HG03558 (cell line): ENCODE data around the gene GADL1.

Experiments
- ATAC-seq: cut with Tn5 transposase; IDR thresholded peaks from one replicate; pipeline ENCODE4 v1.9.1; 2021; ENCODE audit warnings: moderate number of reproducible peaks; ENCODE audit not compliant: unreplicated experiment; ENCODE audit errors: extremely low read depth

Gene GADL1

DNA sequence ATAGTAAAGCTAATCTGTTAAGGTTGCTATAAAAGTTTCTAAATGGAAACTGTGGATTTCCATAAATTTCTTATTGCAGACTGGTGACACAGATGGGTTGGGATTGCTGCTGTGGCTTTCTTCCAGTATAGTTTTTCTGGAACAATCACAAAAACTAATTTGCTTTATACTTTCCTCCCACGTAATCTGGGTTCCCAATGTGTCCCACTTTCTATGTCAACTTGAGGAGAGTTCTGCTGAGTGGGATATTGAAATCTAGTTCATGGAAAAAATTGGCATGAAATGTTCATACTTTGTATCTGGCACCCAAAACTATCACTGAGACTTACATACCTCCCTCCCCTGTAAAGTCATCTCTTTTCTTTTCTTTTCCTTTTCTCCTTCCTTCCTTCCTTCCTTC lies 161.3 kb downstream of the GADL1 start:
- ATAC-seq: no peak

DNA sequence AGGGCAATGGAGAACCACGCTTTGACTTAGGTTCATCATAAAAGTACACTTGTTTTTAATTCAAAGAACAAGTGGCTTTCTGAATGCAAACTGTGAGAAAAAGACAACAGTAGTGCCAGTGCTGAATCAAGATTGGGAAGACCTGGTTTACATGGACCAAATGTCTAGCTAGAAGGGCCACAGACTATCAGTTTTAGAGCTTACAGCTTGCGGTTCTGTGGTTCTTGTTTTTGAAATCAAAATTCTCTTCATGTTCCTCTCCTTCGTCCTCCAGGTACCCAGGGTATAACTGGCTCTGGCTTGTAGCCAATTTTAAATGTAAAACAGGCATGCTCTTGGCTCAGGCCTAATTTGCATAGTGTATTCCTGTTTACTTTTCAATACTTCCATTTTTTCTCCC lies 163.5 kb downstream of the GADL1 start:
- no peak for ATAC-seq

DNA sequence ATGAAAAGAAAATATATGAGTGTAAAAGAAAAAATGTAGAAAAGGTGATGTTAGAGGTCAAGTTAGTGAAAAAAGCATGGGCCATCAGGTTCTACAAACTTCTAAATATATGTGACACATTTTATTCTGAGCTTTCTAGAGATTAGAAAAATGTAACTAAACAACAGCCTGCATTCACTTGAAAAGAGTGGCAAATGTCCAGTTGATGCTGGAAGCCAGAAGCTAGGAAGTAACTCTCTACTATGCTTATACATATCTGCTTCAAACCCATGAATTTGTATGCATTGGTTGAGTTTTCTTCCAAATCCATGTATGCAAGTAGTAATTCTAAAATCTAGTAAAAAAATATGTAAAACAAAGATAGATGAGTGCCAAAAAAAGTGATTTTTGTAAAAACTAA lies 164.5 kb downstream of the GADL1 start:
- ATAC-seq: no peak

DNA sequence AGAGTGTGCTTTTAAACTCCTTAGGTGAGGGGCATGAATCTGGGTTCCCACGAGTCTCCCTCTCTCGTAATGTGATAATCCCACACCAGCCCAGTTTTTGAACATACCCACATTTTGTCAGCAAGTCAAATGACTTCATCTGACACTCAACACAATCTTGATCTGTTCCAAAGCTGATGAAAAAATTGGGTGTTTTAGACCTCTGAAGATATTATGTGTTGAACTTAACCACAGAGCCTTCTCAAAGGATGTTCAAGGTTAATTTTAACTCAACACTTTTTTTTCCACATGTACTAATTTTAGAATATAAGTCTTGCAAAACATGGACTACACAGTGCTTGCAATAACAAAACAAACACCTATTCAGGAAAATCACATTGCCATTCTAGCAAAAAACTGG lies 164.9 kb downstream of the GADL1 start:
- no peak for ATAC-seq

DNA sequence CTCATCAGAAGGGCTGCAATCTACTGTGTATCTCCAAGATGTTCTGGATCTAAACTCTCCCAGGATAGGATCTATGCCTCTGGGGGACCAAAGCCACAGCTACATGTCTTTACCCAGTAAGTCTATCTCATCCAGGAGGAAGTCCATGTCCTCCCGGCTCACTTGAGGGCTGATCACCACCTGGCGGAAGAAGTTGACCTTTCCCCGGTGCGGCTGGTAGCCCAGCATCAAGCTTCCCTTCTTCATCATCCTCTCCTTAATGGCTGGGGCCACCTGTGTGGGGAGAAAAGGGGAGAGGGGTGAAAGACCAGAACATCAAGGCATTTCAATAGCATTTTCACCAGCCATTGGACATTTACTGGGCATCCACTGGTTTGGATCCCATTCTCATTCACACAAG lies 166.3 kb downstream of the GADL1 start:
- ATAC-seq: no peak

DNA sequence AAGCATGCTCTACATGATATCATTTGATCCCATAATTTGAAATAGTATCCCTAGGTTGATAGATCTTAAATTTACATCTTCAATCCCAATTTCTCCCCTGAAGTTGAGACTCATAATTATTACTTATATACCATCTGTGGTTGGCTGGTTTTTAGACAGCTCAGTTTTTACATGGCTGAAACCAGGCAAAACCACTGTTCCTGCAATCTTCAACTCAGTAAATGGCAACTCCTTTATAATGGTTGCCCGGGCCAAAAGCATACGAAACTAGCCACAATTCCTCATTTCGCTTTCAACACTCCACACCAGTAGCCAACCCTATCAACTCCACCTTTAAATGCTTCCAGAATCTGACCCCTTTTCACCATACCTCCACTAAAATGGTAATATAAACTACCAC lies 169.6 kb downstream of the GADL1 start:
- ATAC-seq: no peak

DNA sequence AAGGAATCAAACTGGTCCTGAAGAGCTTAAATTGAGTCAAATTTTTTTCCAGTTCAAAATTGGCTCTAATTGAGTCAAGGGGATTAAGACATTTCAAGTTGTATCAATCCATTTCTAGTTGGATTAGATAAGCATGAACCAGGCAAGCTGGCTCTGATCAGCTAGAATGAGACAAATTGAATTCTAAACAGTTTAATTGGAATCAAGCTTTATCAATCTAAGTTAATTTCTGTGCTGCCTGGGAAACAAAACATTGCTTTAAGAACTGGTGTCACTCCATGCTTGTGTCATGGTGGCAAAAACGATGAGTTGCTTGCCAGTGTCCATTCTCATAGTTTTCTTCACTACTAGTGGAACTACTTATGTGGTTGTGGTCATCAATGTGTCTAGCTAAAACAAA lies 171.2 kb downstream of the GADL1 start:
- ATAC-seq: no peak

DNA sequence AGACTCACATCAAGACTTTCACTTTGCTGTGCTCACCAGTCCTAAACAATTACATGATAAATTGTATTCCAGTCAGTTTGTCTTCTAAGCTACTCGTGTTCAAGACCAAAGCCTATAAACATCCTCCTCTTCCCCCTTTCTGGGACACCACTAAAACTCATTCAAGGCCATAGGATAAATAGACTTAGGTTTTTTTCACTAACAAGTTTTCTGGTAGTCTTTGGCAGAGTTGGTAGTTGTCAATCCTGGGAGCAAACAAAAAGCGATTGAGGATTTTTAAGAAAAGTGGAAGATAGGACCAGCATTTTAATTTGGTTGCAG lies 173.2 kb downstream of the GADL1 start:
- ATAC-seq: no peak

DNA sequence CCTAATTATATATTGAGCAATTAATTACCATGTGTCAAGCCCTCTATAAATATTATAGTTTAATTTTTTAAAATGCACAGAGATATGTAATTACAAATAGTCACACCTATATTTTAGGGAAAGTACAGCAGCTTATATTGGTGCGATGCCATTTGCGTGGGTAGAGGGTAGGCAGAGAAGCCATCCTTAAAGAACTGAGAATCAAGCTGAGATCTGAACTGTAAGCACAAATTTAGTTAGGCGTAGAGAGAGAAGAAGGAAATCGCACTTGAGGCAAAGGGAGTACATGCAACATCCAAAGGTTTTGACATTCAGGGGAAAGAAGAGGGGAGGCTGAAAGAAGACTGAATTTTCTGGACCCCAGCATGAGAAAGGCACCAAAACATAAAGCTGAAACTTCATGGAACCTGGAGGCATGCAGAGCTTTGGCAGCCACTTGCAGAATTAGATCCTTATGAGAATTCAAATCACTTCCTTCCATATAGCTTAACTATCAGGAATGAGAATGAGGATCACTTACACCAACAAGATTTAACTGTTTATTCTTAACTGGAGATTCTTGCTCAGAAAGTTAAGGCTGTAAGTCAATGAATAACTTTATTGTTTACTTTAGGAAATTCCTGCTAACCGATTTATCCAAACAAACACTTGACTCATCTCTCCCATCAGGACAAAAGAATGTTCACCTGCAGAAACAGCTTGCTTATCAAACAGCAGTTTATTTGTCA lies 173.7 kb downstream of the GADL1 start:
- ATAC-seq: no peak

DNA sequence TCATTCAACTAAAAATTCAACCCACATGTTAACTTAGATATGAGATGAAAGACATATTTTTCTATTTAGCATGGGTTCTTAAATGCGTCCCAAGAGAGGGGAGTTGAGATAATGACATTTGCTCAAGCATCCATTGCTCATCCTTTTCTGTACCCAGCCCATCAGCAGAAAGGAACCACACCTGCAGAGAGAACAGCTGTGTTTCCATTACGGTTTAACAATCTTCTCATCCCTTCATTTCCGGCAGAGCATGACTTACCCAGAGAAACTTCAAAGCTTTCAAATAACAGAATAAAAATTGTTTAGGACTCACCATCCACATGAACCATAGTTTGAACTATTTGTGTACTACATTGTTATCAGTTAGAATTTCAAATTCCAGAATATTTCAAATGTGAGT lies 174.9 kb downstream of the GADL1 start:
- ATAC-seq: no peak

DNA sequence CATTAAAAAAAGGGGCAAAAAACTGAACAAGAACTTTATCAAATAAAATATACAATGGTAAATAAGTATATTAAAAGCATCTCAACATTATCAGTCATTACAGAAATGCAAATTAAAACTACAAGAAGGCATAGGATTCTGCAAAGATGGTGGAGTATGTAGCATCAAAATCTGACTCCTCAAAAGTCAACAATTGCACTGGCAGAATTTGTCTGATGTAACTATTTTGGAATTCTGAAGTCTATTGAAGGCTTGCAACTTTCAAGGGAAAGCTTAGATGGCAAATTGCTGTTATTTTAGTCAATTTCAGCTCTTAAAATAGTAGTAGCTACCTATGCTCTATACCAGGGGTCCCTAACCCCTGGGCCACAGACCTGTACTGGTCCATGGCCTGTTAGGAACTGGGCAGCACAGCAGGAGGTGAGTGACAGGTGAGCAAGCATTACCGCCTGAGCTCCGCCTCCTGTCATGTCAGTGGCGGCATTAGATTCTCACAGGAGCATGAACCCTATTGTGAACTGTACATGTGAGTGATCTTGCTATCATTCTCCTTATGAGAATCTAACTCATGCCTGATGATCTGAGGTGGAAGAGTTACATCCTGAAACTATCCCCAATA lies 180.5 kb downstream of the GADL1 start:
- ATAC-seq: no peak

DNA sequence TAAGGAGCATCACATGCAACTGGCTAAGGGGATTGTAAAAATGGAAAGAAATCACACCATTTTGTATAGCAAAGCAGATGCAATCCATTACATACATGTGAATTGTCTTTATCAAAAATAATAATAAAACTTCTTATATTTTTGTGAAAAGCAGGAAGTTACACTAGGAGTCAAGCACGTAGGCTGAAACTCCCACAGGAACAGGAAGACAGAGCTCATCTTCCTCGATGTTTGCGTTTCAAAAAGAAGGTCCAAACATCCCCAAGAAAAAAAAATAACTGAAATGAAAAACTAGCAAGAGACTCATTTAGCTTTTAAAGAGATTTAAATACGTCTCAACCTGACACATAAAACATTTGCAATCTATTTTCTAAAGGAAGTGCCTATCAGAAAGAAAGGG lies 181.5 kb downstream of the GADL1 start:
- no peak for ATAC-seq

DNA sequence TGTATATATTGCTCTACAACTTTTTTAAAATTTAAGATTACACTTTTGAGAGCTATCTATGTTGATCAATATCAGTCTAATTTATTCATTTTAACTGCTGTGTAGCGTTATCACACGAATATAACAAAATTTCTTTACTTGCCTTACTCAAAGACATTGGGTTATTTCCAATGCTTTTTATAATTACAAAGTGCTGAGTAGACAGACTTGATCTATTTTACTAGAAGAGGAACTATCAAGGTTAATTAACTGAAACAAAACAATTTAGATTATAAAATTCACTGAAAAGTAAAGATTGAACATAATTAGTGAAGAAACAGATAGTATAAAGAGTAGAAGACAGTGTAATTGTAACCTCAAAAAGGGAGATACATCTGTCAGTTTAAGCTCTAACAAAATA lies 182.6 kb downstream of the GADL1 start:
- no peak for ATAC-seq

DNA sequence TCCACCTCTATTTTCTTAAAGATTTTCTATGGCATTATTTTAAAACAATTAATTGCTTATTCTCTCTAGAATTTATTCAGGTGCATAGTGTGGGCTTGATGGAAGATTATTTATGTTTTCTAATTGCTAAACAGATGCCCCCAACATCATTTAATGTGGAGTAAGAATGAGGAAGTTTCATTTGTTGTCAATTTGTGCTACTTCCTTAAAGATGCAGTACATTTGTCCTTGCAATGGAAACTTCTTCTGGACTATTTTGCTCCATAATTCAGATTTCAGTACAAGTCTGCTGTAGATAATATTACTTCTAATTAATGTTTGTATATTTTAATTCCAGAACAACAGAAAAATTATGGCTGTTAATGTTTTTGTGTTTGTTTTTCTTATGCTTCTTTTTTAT lies 183.3 kb downstream of the GADL1 start:
- no peak for ATAC-seq

DNA sequence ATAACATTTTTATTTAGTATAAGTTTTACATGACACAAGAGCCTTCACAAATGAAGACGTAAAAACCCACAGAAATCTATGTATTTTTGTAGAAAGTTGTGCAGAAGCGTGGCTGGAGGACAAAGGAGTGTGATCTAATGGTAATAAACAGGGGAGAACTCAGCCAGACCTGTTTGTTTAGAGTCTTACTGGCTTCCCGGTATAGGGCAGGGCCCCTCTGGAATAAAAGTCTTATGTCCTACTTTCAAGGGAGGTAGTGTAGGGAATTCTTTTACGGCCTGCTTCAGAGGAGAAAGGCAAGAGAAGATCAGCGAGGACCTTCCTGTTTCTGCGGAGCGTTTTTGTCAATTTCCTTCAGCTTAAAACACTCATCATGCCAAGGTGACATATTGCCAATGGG lies 184.4 kb downstream of the GADL1 start:
- no peak for ATAC-seq

DNA sequence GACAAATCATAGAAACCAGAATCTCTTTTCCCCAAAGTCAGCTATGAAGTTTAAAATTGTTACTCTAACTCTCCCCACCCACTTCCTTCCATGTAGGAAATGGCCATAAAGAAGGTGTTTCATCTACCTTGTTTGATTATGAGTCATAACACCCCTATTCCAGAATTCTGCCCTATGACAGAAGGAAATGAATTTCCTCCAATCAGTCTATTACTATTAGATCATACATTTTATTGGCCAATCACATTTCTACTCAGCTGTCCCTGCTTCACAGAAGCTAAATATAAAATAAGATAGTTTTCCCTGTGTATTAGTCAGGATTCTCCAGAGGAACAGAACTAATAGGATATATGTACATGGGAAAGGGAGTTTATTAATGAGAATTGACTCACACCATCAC lies 186.0 kb downstream of the GADL1 start:
- no peak for ATAC-seq

DNA sequence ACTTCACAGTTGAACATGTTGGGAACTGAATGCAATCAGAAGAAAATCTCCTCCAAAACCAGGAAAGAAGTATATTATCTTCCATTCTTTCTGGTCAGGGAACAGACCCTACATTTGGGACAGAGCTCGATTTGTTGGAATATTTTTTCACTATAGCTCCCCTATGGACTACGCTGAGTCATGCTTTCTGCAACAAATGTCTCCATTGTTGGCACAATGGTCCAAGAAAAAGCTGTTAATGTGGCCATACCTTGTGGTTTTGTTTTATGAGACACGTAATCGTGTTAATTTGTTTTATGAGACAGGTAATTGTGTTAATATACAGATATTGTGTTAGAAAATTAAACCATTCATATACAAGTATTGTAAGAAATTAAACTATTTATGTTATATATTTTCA lies 186.6 kb downstream of the GADL1 start:
- ATAC-seq: no peak

DNA sequence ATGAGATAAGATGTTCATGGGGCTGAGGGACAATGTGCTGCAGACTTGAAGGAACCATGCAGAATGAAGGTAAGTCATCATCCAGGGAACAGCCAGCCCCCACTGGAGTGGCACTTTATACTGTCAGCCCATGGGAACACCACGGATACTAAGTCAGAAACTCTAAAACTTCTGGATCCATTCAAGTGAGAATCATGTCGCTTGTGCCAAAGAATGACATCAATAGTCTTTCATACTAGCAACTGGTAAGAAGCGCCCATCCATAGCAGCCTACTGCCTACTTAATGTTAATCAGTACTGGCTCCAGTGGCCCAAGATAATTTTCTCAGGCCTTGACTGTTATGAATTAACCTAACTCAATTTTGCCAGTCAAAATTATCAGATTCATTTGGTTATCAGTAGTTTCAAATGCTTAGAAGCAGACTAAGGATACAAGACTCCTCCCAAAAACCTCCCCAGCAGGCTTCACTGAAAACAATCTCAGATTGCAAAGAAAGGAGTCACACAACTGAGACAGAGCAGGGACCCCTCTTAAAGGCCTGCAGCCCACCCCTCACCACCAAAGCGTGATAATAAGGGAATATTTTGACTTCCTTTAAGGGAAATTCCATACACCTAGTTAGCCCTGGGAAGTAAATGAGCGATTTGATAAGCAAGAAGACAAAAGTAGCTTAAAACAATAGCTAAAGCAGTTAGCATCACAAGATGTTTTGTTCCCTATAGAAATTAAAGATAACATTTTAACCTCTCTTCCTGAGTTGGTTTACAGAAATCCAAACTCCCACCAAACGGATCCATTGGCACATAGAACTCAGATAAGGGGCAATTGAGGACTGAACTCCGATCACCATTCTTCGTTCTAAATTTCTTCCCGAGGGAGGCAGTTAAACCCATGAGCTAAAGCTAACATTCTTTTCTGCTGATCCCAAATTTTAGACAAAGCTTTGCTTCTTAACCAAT lies 189.2 kb downstream of the GADL1 start:
- no peak for ATAC-seq

DNA sequence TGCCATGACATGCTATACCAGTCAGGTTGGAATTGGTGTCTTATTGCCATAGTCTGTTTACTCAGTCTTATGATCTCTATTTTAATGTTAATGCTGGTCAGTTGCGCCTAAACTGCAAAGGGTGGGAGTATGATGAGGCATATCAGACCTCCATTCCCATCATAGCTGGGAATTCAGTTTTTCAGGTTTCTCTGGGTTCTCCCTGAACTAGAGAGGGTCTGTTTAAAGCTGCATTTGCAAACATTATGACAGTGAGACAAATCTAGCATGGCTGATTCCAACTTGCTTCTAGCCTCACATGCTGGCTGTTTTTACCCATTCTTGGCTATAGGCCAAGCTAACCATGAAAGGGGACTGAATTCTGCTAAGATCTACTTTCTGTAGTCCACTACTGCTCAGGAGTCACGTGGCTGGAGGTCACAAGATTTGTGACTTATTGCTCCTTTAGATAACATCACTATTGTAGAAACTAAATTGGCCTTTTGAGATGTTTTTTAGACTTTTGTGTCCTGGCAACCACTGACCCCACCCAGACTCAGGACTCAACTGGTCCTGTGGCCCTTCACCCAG lies 191.5 kb downstream of the GADL1 start:
- ATAC-seq: no peak

DNA sequence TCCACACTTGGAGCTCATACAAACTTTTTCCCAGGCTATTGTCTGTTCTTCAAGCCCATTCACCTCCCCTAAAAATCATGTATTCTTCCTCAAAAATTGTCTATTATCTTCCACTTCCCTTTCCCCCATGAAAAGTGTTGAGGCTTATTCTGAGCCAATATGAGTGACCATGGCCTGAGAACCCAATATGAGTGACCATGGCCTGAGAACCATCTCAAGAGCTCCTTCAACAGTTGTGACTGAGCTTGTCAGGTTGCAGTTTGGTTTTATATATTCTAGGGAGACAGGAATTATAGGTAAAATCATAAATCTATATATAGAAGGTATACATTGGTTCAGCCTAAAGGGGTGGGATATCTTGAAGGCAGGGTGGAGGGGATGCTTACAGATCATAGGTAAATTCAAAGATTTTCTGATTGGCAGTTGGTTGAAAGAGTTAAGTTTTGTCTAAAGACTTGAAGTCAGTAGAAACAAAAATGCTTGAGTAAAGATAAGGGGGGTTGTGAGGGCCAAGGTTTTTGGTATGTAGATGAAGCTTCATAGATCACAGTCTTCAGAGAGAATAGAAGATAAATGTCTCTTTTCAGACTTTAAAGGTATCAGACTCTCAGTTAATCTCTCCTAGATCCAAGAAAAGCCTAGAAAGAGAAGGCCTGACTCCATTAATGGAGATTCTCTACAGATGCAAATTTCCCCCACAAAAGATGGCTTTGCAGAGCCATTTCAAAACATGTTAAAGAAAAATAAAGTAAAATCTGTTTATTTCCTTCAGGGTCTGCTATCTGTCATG lies 192.2 kb downstream of the GADL1 start:
- ATAC-seq: no peak
